ENCODE data around the gene LETM1. TPM values are rescaled to one million over a fixed set of nuclear protein-coding genes. Genes with fewer than 3 reads are reported as not detected.

LETM1 gene
- total and polyA plus RNA-seq, 2 of the 13 experiments (the other 11 are each of a cell fraction or from before 2014, with no cell fraction given), result 9.7 to 41.6 TPM

DNA sequence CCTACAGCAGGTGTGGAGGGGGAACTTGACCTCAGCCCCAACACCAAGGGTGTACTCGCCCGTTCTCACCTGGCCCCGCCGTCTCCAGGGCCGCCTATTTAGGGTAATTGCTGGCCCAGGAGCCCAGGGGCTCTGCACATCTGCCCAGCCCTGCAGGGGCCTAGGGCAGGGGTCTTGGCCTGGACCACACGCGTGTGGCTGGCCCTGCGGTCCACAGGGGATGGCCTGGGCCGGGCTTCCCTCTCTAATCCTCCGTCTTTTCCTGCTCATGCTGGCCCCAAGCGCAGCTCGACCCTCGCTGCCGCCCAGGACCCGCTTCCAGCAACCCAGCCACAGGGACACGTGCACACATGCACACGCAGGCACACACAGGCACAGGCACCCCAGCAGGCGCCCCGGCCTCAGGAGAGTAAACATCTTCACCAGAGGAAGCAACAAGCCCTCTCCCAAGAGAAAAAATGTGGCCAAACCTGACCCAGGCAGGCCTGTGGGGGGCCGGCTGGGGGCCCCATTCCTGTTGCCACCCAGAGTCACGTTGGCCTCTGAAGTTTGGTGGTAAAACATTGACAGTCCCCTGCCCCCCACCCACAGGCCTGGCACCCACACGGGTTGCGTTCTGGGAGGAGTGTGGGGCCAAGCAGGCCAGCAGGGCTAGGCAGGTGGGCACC, 87.5 kb downstream of the LETM1 start:
- FAIRE-seq, result no peak
- ATAC-seq, result no peak; the same call in 2 of the 3 replicates
- intact Hi-C loops (cut with micrococcal nuclease; ENCODE audit: unreplicated experiment), result no loop called here
- DNase-seq (ENCODE audit: low spot score), result peak; percentile 35
- ChIA-PET CTCF (ENCODE audit: low intra/inter-chr PET ratio, low total read pairs) (interaction anchor here (1.3 to 1.8 kb wide), 2 partner anchors 22 to 41 kb away, joined by 5 read pairs; no protein-coding TSS in a partner anchor), POLR2A (interaction anchor here (0.6 to 34.3 kb wide), 9 partner anchors 11 to 102 kb away, joined by 3 to 1258 read pairs (median 11); partner anchors contain the start of genes FGFR3 and NSD2)
- Histone ChIP-seq H3K79me2 (ENCODE audit: insufficient read depth, low read length) (no peaks in the 10 kb centered on the region), H3K4me1 (ENCODE audit: insufficient read depth, low read length) (peaks cover 86% of the 10 kb centered on the region), H3K9me3 (ENCODE audit: low read length) (no peaks in the 10 kb centered on the region), H3K9ac (ENCODE audit: insufficient read depth, low read depth, low read length) (peak overlapping the region; percentile 72), H3K4me2 (ENCODE audit: low read depth, low read length) (peak overlapping the region; percentile 94), H3K4me3 (replicated peaks in 1 of 3; ENCODE audit: insufficient read depth in 1 of 3, low read depth in 2 of 3, low read length in 3 of 3) (peak overlapping the region; percentile 51 to 67 (median 59)), H3K27ac (ENCODE audit: extremely low read length, insufficient read depth, low read length) (peak overlapping the region; percentile 83), H2AFZ (ENCODE audit: low read length) (no peak overlapping the region), H3K27me3 (ENCODE audit: control insufficient read depth in 1 of 2, insufficient read depth in 2 of 2, low read length in 2 of 2) (no peaks in the 10 kb centered on the region), H3K36me3 (replicated peaks in 1 of 2; ENCODE audit: control insufficient read depth in 1 of 2, insufficient read depth in 2 of 2, low read length in 2 of 2) (no peaks in the 10 kb centered on the region), H4K20me1 (ENCODE audit: insufficient read depth, low read length) (no peaks in the 10 kb centered on the region)
- WGBS (ENCODE audit: low lambda C conversion rate), result 10% methylated on average over 5 of the region's 23 CpGs
- in situ Hi-C loops (cut with HindIII; ENCODE audit: extremely low pct_ligation_motif_present, low pct_unique_long_range_greater_than_20kb), result no loop called here
- no TSS peak for BruUV-seq (replicated peaks)
- TF ChIP-seq ZNF446 (CRISPR knock-in tag; IDR thresholded peaks at IDR 0.05) (peak; percentile 84; the same call in 1 of the 2 replicates), ZBTB42 (CRISPR knock-in tag; IDR thresholded peaks at IDR 0.05) (no peak), NCOA2 (CRISPR knock-in tag; IDR thresholded peaks at IDR 0.05) (peak; percentile 3; the same call in 1 of the 2 replicates), SMAD9 (CRISPR knock-in tag; IDR thresholded peaks at IDR 0.05) (no peak), NAIF1 (CRISPR knock-in tag; IDR thresholded peaks at IDR 0.05; ENCODE audit: borderline replicate concordance) (0 out of 2 replicates have a peak, but pooled peaks have one; percentile 17), NFE2 (CRISPR knock-in tag; IDR thresholded peaks at IDR 0.05) (no peak), ZNF460 (CRISPR knock-in tag; IDR thresholded peaks at IDR 0.05; ENCODE audit: borderline replicate concordance) (no peak), ZNF724P (CRISPR knock-in tag; IDR thresholded peaks at IDR 0.05; ENCODE audit: borderline replicate concordance) (peak; percentile 77; the same call in 1 of the 2 replicates), BRD4 (CRISPR knock-in tag; IDR thresholded peaks at IDR 0.05) (0 out of 2 replicates have a peak, but pooled peaks have one; percentile 34)
- TF ChIP-seq, protein P1, sequence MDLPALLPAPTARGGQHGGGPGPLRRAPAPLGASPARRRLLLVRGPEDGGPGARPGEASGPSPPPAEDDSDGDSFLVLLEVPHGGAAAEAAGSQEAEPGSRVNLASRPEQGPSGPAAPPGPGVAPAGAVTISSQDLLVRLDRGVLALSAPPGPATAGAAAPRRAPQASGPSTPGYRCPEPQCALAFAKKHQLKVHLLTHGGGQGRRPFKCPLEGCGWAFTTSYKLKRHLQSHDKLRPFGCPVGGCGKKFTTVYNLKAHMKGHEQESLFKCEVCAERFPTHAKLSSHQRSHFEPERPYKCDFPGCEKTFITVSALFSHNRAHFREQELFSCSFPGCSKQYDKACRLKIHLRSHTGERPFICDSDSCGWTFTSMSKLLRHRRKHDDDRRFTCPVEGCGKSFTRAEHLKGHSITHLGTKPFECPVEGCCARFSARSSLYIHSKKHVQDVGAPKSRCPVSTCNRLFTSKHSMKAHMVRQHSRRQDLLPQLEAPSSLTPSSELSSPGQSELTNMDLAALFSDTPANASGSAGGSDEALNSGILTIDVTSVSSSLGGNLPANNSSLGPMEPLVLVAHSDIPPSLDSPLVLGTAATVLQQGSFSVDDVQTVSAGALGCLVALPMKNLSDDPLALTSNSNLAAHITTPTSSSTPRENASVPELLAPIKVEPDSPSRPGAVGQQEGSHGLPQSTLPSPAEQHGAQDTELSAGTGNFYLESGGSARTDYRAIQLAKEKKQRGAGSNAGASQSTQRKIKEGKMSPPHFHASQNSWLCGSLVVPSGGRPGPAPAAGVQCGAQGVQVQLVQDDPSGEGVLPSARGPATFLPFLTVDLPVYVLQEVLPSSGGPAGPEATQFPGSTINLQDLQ (CRISPR knock-in tag; IDR thresholded peaks at IDR 0.05), result no peak; the same call in 1 of the 2 replicates
- TF ChIP-seq, protein P2, sequence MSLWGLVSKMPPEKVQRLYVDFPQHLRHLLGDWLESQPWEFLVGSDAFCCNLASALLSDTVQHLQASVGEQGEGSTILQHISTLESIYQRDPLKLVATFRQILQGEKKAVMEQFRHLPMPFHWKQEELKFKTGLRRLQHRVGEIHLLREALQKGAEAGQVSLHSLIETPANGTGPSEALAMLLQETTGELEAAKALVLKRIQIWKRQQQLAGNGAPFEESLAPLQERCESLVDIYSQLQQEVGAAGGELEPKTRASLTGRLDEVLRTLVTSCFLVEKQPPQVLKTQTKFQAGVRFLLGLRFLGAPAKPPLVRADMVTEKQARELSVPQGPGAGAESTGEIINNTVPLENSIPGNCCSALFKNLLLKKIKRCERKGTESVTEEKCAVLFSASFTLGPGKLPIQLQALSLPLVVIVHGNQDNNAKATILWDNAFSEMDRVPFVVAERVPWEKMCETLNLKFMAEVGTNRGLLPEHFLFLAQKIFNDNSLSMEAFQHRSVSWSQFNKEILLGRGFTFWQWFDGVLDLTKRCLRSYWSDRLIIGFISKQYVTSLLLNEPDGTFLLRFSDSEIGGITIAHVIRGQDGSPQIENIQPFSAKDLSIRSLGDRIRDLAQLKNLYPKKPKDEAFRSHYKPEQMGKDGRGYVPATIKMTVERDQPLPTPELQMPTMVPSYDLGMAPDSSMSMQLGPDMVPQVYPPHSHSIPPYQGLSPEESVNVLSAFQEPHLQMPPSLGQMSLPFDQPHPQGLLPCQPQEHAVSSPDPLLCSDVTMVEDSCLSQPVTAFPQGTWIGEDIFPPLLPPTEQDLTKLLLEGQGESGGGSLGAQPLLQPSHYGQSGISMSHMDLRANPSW (CRISPR knock-in tag; IDR thresholded peaks at IDR 0.05; ENCODE audit: borderline replicate concordance), result no peak
- TF ChIP-seq, protein P3, sequence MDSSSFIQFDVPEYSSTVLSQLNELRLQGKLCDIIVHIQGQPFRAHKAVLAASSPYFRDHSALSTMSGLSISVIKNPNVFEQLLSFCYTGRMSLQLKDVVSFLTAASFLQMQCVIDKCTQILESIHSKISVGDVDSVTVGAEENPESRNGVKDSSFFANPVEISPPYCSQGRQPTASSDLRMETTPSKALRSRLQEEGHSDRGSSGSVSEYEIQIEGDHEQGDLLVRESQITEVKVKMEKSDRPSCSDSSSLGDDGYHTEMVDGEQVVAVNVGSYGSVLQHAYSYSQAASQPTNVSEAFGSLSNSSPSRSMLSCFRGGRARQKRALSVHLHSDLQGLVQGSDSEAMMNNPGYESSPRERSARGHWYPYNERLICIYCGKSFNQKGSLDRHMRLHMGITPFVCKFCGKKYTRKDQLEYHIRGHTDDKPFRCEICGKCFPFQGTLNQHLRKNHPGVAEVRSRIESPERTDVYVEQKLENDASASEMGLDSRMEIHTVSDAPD (CRISPR knock-in tag; IDR thresholded peaks at IDR 0.05), result peak; percentile 31; the same call in 1 of the 2 replicates
- TF ChIP-seq, protein P4, sequence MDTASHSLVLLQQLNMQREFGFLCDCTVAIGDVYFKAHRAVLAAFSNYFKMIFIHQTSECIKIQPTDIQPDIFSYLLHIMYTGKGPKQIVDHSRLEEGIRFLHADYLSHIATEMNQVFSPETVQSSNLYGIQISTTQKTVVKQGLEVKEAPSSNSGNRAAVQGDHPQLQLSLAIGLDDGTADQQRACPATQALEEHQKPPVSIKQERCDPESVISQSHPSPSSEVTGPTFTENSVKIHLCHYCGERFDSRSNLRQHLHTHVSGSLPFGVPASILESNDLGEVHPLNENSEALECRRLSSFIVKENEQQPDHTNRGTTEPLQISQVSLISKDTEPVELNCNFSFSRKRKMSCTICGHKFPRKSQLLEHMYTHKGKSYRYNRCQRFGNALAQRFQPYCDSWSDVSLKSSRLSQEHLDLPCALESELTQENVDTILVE (CRISPR knock-in tag; IDR thresholded peaks at IDR 0.05), result no peak
- TF ChIP-seq, protein P5, sequence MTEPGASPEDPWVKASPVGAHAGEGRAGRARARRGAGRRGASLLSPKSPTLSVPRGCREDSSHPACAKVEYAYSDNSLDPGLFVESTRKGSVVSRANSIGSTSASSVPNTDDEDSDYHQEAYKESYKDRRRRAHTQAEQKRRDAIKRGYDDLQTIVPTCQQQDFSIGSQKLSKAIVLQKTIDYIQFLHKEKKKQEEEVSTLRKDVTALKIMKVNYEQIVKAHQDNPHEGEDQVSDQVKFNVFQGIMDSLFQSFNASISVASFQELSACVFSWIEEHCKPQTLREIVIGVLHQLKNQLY (CRISPR knock-in tag; IDR thresholded peaks at IDR 0.05), result peak; percentile 72; the same call in 1 of the 2 replicates
